BLaER1 treated with 17β-estradiol and CSF1 and Interleukin-3, amounts not matched to agents 10 nM and 100 nM (cell line): ENCODE results near the gene CCDC9B.

ENCODE experiments used
- H3K27ac ChIP-seq, 11 experiments: shearing (Covaris generic); formaldehyde crosslinking; 2 replicates each; pipeline ENCODE4 v1.8.1; 2022
- H3K27me3 ChIP-seq, 11 experiments: shearing (Covaris generic); formaldehyde crosslinking; 2 replicates each; pipeline ENCODE4 v1.8.1; 2022
- H3K36me3 ChIP-seq, 11 experiments: shearing (Covaris generic); formaldehyde crosslinking; 2 replicates each; pipeline ENCODE4 v1.8.1; 2022
- H3K4me1 ChIP-seq, 10 experiments: shearing (Covaris generic); formaldehyde crosslinking; 2 replicates each; pipeline ENCODE4 v1.8.1; 2022
- H3K4me2 ChIP-seq, 11 experiments: shearing (Covaris generic); formaldehyde crosslinking; 2 replicates each; pipeline ENCODE4 v1.8.1; 2022
- H3K4me3 ChIP-seq, 10 experiments: shearing (Covaris generic); formaldehyde crosslinking; 2 replicates each; pipeline ENCODE4 v1.8.1; 2022
- H3K9ac ChIP-seq, 11 experiments: shearing (Covaris generic); formaldehyde crosslinking; 2 replicates each; pipeline ENCODE4 v1.8.1; 2022
- H3K9me3 ChIP-seq, 11 experiments: shearing (Covaris generic); formaldehyde crosslinking; replicated peaks in 1 of 11; 2 replicates each; pipeline ENCODE4 v1.8.1; 2022
- H4K20me1 ChIP-seq, 11 experiments: shearing (Covaris generic); formaldehyde crosslinking; 2 replicates each; pipeline ENCODE4 v1.8.1; 2022
- Cebpa-rat ChIP-seq, 11 experiments: shearing (Covaris generic); IDR thresholded peaks; 2 replicates each; pipeline ENCODE4 v1.8.1; 2022

Gene CCDC9B

GRCh38 chr15:40331637-40332036 is 9.1 kb downstream of the CCDC9B start:
- Histone ChIP-seq H3K36me3 (peaks cover 0 to 47% (median 0%) of the 10 kb centered on the region in 11 experiments; a peak in 9 of 22 replicates), H3K27me3 (peaks cover 0 to 14% (median 10%) of the 10 kb centered on the region in 11 experiments; a peak in 10 of 22 replicates), H3K9ac (no peak overlapping the region), H3K4me3 (no peak overlapping the region; a peak in 1 of 20 replicates), H3K4me1 (peaks cover 93 to 100% (median 98%) of the 10 kb centered on the region in 10 experiments), H3K9me3 (no peaks in the 10 kb centered on the region), H3K27ac (peak overlapping the region in 1 of 11 experiments; percentile 95; a peak in 1 of 22 replicates), H4K20me1 (peaks cover 0 to 4% (median 0%) of the 10 kb centered on the region in 11 experiments; a peak in 2 of 22 replicates), H3K4me2 (peak overlapping the region; percentile 26 to 98 (median 95); a peak in 21 of 22 replicates)
- TF ChIP-seq Cebpa-rat (IDR thresholded peaks at IDR 0.05) = no peak

- Histone ChIP-seq H3K4me1 (peaks cover 89 to 100% (median 96%) of the 10 kb centered on the region in 10 experiments), H4K20me1 (peaks cover 0 to 4% (median 0%) of the 10 kb centered on the region in 11 experiments; a peak in 2 of 22 replicates), H3K27me3 (peaks cover 0 to 20% (median 13%) of the 10 kb centered on the region in 11 experiments; a peak in 13 of 22 replicates), H3K27ac (peak overlapping the region in 2 of 11 experiments; percentile 31 to 40; a peak in 2 of 22 replicates), H3K36me3 (peaks cover 0 to 47% (median 5%) of the 10 kb centered on the region in 11 experiments; a peak in 9 of 22 replicates), H3K4me2 (peak overlapping the region; percentile 64 to 98 (median 95)), H3K9me3 (no peaks in the 10 kb centered on the region), H3K9ac (peak overlapping the region in 1 of 11 experiments; percentile 30; a peak in 1 of 22 replicates), H3K4me3 (no peak overlapping the region)
- no peak for TF ChIP-seq Cebpa-rat (IDR thresholded peaks at IDR 0.05)
Measured at GRCh38 chr15:40331026-40331425, 9.7 kb downstream of the CCDC9B start.

GRCh38 chr15:40330368-40330836 is 10.3 kb downstream of the CCDC9B start:
- Histone ChIP-seq H3K9me3 (no peaks in the 10 kb centered on the region), H3K4me2 (peak overlapping the region; percentile 64 to 98 (median 95))

GRCh38 chr15:40329804-40330203 is 10.9 kb downstream of the CCDC9B start:
- H3K27me3 ChIP-seq = peaks cover 0 to 33% (median 26%) of the 10 kb centered on the region in 11 experiments; a peak in 18 of 22 replicates
- peaks cover 0 to 17% (median 0%) of the 10 kb centered on the region in 11 experiments; a peak in 8 of 22 replicates for H4K20me1 ChIP-seq
- peaks cover 0 to 40% (median 6%) of the 10 kb centered on the region in 11 experiments; a peak in 9 of 22 replicates for H3K36me3 ChIP-seq
- H3K9me3 ChIP-seq = no peaks in the 10 kb centered on the region
- H3K4me2 ChIP-seq = peak overlapping the region; percentile 64 to 98 (median 95)
- H3K4me1 ChIP-seq = peaks cover 86 to 100% (median 95%) of the 10 kb centered on the region in 10 experiments
- no peak for TF ChIP-seq Cebpa-rat (IDR thresholded peaks at IDR 0.05)
- peak overlapping the region in 3 of 11 experiments; percentile 29 to 40 (median 31); a peak in 4 of 22 replicates for H3K27ac ChIP-seq
- H3K4me3 ChIP-seq = no peak overlapping the region
- H3K9ac ChIP-seq = peak overlapping the region in 2 of 11 experiments; percentile 28 to 30; a peak in 4 of 22 replicates

More at GRCh38 chr15:40330368-40330836, 10.3 kb downstream of the CCDC9B start:
- Histone ChIP-seq H3K27ac (peak overlapping the region in 4 of 11 experiments; percentile 6 to 40 (median 30); a peak in 5 of 22 replicates), H3K4me1 (peaks cover 86 to 100% (median 96%) of the 10 kb centered on the region in 10 experiments), H3K36me3 (peaks cover 0 to 43% (median 6%) of the 10 kb centered on the region in 11 experiments; a peak in 9 of 22 replicates), H4K20me1 (peaks cover 0 to 11% (median 0%) of the 10 kb centered on the region in 11 experiments; a peak in 7 of 22 replicates), H3K27me3 (peaks cover 0 to 27% (median 20%) of the 10 kb centered on the region in 11 experiments; a peak in 18 of 22 replicates), H3K9ac (peak overlapping the region in 2 of 11 experiments; percentile 28 to 30; a peak in 5 of 22 replicates), H3K4me3 (no peak overlapping the region)
- no peak for TF ChIP-seq Cebpa-rat (IDR thresholded peaks at IDR 0.05)

- peaks cover 83 to 94% (median 89%) of the 10 kb centered on the region in 10 experiments for H3K4me1 ChIP-seq
- H3K27me3 ChIP-seq = peaks cover 0 to 43% (median 36%) of the 10 kb centered on the region in 11 experiments; a peak in 18 of 22 replicates
- peaks cover 0 to 40% (median 6%) of the 10 kb centered on the region in 11 experiments; a peak in 9 of 22 replicates for H3K36me3 ChIP-seq
- peak overlapping the region in 2 of 11 experiments; percentile 12 to 33; a peak in 2 of 22 replicates for H3K27ac ChIP-seq
- peak overlapping the region in 3 of 11 experiments; percentile 19 to 69 (median 27); a peak in 4 of 22 replicates for H3K9ac ChIP-seq
- peaks cover 0 to 27% (median 3%) of the 10 kb centered on the region in 11 experiments; a peak in 8 of 22 replicates for H4K20me1 ChIP-seq
- H3K9me3 ChIP-seq = no peaks in the 10 kb centered on the region
- H3K4me3 ChIP-seq = peak overlapping the region in 1 of 10 experiments; percentile 12; a peak in 2 of 20 replicates
- peak overlapping the region; percentile 32 to 98 (median 95); a peak in 21 of 22 replicates for H3K4me2 ChIP-seq
- TF ChIP-seq Cebpa-rat (IDR thresholded peaks at IDR 0.05) = no peak
Measured at GRCh38 chr15:40328751-40329150, 12.0 kb downstream of the CCDC9B start.

GRCh38 chr15:40328176-40328575 is 12.6 kb downstream of the CCDC9B start:
- H3K9me3 ChIP-seq = no peaks in the 10 kb centered on the region
- no peak for TF ChIP-seq Cebpa-rat (IDR thresholded peaks at IDR 0.05)
- 0 out of 22 replicates have a peak overlapping the region, but pooled peaks of 2 of the 11 experiments have one; percentile 12 to 33 for H3K27ac ChIP-seq
- H3K9ac ChIP-seq = peak overlapping the region in 3 of 11 experiments; percentile 19 to 69 (median 27); a peak in 4 of 22 replicates
- peak overlapping the region; percentile 32 to 98 (median 95); a peak in 21 of 22 replicates for H3K4me2 ChIP-seq
- H3K4me1 ChIP-seq = peaks cover 77 to 88% (median 83%) of the 10 kb centered on the region in 10 experiments
- peaks cover 0 to 28% (median 3%) of the 10 kb centered on the region in 11 experiments; a peak in 8 of 22 replicates for H4K20me1 ChIP-seq
- H3K36me3 ChIP-seq = peaks cover 0 to 40% (median 6%) of the 10 kb centered on the region in 11 experiments; a peak in 9 of 22 replicates
- peak overlapping the region in 1 of 10 experiments; percentile 12; a peak in 2 of 20 replicates for H3K4me3 ChIP-seq
- peaks cover 0 to 45% (median 37%) of the 10 kb centered on the region in 11 experiments; a peak in 18 of 22 replicates for H3K27me3 ChIP-seq

- Histone ChIP-seq H3K4me1 (peaks cover 77 to 88% (median 82%) of the 10 kb centered on the region in 10 experiments), H3K9me3 (no peaks in the 10 kb centered on the region), H3K36me3 (peaks cover 0 to 40% (median 6%) of the 10 kb centered on the region in 11 experiments; a peak in 9 of 22 replicates), H3K9ac (peak overlapping the region in 1 of 11 experiments; percentile 69; a peak in 1 of 22 replicates), H4K20me1 (peaks cover 0 to 28% (median 3%) of the 10 kb centered on the region in 11 experiments; a peak in 8 of 22 replicates), H3K27ac (no peak overlapping the region), H3K4me3 (peak overlapping the region in 1 of 10 experiments; percentile 98; a peak in 2 of 20 replicates), H3K27me3 (peaks cover 0 to 45% (median 37%) of the 10 kb centered on the region in 11 experiments; a peak in 18 of 22 replicates), H3K4me2 (peak overlapping the region; percentile 32 to 98 (median 95); a peak in 21 of 22 replicates)
- no peak for TF ChIP-seq Cebpa-rat (IDR thresholded peaks at IDR 0.05)
Measured at GRCh38 chr15:40327457-40327856, 13.3 kb downstream of the CCDC9B start.

GRCh38 chr15:40325700-40326099 is 15.0 kb downstream of the CCDC9B start:
- peak overlapping the region in 7 of 10 experiments; percentile 85 to 98 (median 90); a peak in 10 of 20 replicates for H3K4me3 ChIP-seq
- H4K20me1 ChIP-seq = peaks cover 0 to 28% (median 3%) of the 10 kb centered on the region in 11 experiments; a peak in 8 of 22 replicates
- peak overlapping the region in 2 of 11 experiments; percentile 80 to 87; a peak in 4 of 22 replicates for H3K27ac ChIP-seq
- no peak for TF ChIP-seq Cebpa-rat (IDR thresholded peaks at IDR 0.05)
- no peaks in the 10 kb centered on the region for H3K9me3 ChIP-seq
- peak overlapping the region; percentile 95 to 100 (median 98) for H3K4me2 ChIP-seq
- H3K4me1 ChIP-seq = peaks cover 62 to 76% (median 69%) of the 10 kb centered on the region in 10 experiments
- peak overlapping the region in 2 of 11 experiments; percentile 95 to 98; a peak in 4 of 22 replicates for H3K9ac ChIP-seq
- H3K36me3 ChIP-seq = peaks cover 0 to 26% (median 6%) of the 10 kb centered on the region in 11 experiments; a peak in 9 of 22 replicates
- peaks cover 0 to 45% (median 37%) of the 10 kb centered on the region in 11 experiments; a peak in 18 of 22 replicates for H3K27me3 ChIP-seq
